ENCODE results near the gene LRP2. TPM values are rescaled to one million over a fixed set of nuclear protein-coding genes. Genes with fewer than 3 reads are reported as not detected.

LRP2 gene
- polyA plus RNA-seq, 1 of the 3 experiments (the other 2 are of a cell fraction) = not detected

GRCh38 chr2:169107645-169108044, 254.7 kb downstream of the LRP2 start (continued):
- no peak for TF ChIP-seq USF1 (IDR thresholded peaks at IDR 0.05; ENCODE audit: borderline replicate concordance, low read depth)
- no peak for TF ChIP-seq MXI1 (IDR thresholded peaks at IDR 0.05; ENCODE audit: low read depth, low read length)

- DNase-seq = no peak
- no peaks in the 10 kb centered on the region; a peak in 1 of 4 replicates for H3K4me1 ChIP-seq (ENCODE audit: control insufficient read depth in 1 of 2, insufficient read depth in 2 of 2, low read depth in 1 of 2, low read length in 1 of 2)
- no peaks in the 10 kb centered on the region for H3K36me3 ChIP-seq (replicated peaks in 1 of 2; ENCODE audit: control insufficient read depth in 1 of 2, insufficient read depth in 2 of 2, low read length in 1 of 2)
- H3K4me3 ChIP-seq (ENCODE audit: low read depth in 2 of 2, low read length in 1 of 2) = no peak overlapping the region
- POLR2A ChIA-PET = no interaction called here
- 53% methylated on average over 6 of the region's 6 CpGs for WGBS (ENCODE audit: low lambda C conversion rate)
- no peak overlapping the region for H2AFZ ChIP-seq (ENCODE audit: low read depth)
- TF ChIP-seq RAD21 (IDR thresholded peaks at IDR 0.05; ENCODE audit: low read length) (no peak), RFX5 (IDR thresholded peaks at IDR 0.05; ENCODE audit: low read length) (no peak), CHD2 (IDR thresholded peaks at IDR 0.05; ENCODE audit: low read length, partially characterized antibody) (no peak), IRF3 (IDR thresholded peaks at IDR 0.05; ENCODE audit: low read depth, low read length) (no peak), ELF1 (IDR thresholded peaks at IDR 0.05) (no peak), JUND (IDR thresholded peaks at IDR 0.05) (no peak), SMC3 (IDR thresholded peaks at IDR 0.05; ENCODE audit: low read depth, low read length) (no peak), REST (IDR thresholded peaks at IDR 0.05; ENCODE audit: low read depth, low read length) (no peak), FOXJ3 (CRISPR knock-in tag; IDR thresholded peaks at IDR 0.05) (no peak), NRF1 (IDR thresholded peaks at IDR 0.05; ENCODE audit: low read depth, low read length) (no peak), ZBTB33 (IDR thresholded peaks at IDR 0.05; ENCODE audit: borderline replicate concordance, low read depth) (no peak), MXI1 (IDR thresholded peaks at IDR 0.05; ENCODE audit: low read depth, low read length) (no peak), GATA2 (CRISPR knock-in tag; IDR thresholded peaks at IDR 0.05) (no peak), TEAD4 (IDR thresholded peaks at IDR 0.05; ENCODE audit: borderline replicate concordance, insufficient read depth) (no peak), POLR2AphosphoS5 (IDR thresholded peaks at IDR 0.05; ENCODE audit: low read depth, low read length) (no peak), TAF1 (IDR thresholded peaks at IDR 0.05; ENCODE audit: borderline replicate concordance, low read depth, low read length) (no peak), USF1 (IDR thresholded peaks at IDR 0.05; ENCODE audit: borderline replicate concordance, low read depth) (no peak)
- H3K27ac ChIP-seq (ENCODE audit: low read depth in 2 of 2, low read length in 1 of 2) = no peak overlapping the region
- H3K9ac ChIP-seq = no peak overlapping the region
- no peaks in the 10 kb centered on the region for H3K27me3 ChIP-seq (ENCODE audit: insufficient read depth)
- CTCF ChIA-PET = interaction anchor here (1.3 to 6.1 kb wide), 3 partner anchors 24 to 35 kb away, joined by 3 to 78 read pairs (median 8); no protein-coding TSS in a partner anchor
- H3K79me2 ChIP-seq (ENCODE audit: insufficient read depth) = no peaks in the 10 kb centered on the region
- H3K9me2 ChIP-seq = no peaks in the 10 kb centered on the region
- H3K4me2 ChIP-seq = no peak overlapping the region
- no peaks in the 10 kb centered on the region for H4K20me1 ChIP-seq (ENCODE audit: insufficient read depth)
- H3F3A ChIP-seq (replicated peaks; ENCODE audit: insufficient read depth) = no peaks in the 10 kb centered on the region
- no peaks in the 10 kb centered on the region for H3K9me3 ChIP-seq
Observed at GRCh38 chr2:169106563-169107545, 255.5 kb downstream of the LRP2 start.
